ENCODE data around the gene ZIC4.

The ZIC4 gene

GRCh38 chr3:147406028-147406931 lies at the start of gene ZIC4:
Gene ZIC4 (minus strand): TSS chr3:147406543. CDS start chr3:147402797, 3,746 bp downstream.
- DNase-seq, result no peak

GRCh38 chr3:147449669-147450068 lies 43.3 kb upstream of the ZIC4 start:
- no peak for DNase-seq

- no peak for DNase-seq
These were observed 40.9 kb upstream of the ZIC4 start for GRCh38 chr3:147447224-147447623.

- DNase-seq, result no peak
These were observed 25.4 kb upstream of the ZIC4 start for GRCh38 chr3:147431751-147432150.

- no peak for DNase-seq
These were observed 22.4 kb upstream of the ZIC4 start for GRCh38 chr3:147428754-147429153.

- DNase-seq, result no peak
These were observed 22.0 kb upstream of the ZIC4 start for GRCh38 chr3:147428326-147428725.

GRCh38 chr3:147427746-147428145 lies 21.4 kb upstream of the ZIC4 start:
- no peak for DNase-seq

GRCh38 chr3:147426931-147427330 lies 20.6 kb upstream of the ZIC4 start:
- no peak for DNase-seq

GRCh38 chr3:147425388-147425850 lies 19.1 kb upstream of the ZIC4 start:
- no peak for DNase-seq

GRCh38 chr3:147424581-147425387 lies 18.4 kb upstream of the ZIC4 start:
- no peak for DNase-seq

GRCh38 chr3:147423798-147424580 lies 17.6 kb upstream of the ZIC4 start:
- DNase-seq, result no peak

- no peak for DNase-seq
These were observed 17.1 kb upstream of the ZIC4 start for GRCh38 chr3:147423537-147423797.

- DNase-seq, result no peak
These were observed 16.5 kb upstream of the ZIC4 start for GRCh38 chr3:147422601-147423536.

GRCh38 chr3:147422196-147422595 lies 15.9 kb upstream of the ZIC4 start:
- DNase-seq, result no peak

- DNase-seq, result no peak
These were observed 15.0 kb upstream of the ZIC4 start for GRCh38 chr3:147421184-147421912.

- no peak for DNase-seq
These were observed 14.2 kb upstream of the ZIC4 start for GRCh38 chr3:147420353-147421183.

- no peak for DNase-seq
These were observed 13.5 kb upstream of the ZIC4 start for GRCh38 chr3:147419781-147420224.

GRCh38 chr3:147418808-147419701 lies 12.7 kb upstream of the ZIC4 start:
- DNase-seq, result no peak

- DNase-seq, result no peak
These were observed 12.0 kb upstream of the ZIC4 start for GRCh38 chr3:147418371-147418781.
